Gastrocnemius medialis (tissue), 4 donors: ENCODE measurements around the gene NFIC.

Experiments
- POLR2A ChIP-seq, 2 donors: fragments of 450-650 bp; IDR thresholded peaks; one replicate each; pipeline ENCODE4 v1.6.1; 2017; ENCODE audit warnings: antibody characterized with exemption in 2 of 2, mild to moderate bottlenecking in 2 of 2, moderate library complexity in 2 of 2
- TF ChIP-seq, protein P1 (sequence below), 5 experiments: fragments of 450-650 bp in 3 of 5; fragments of 200-600 bp in 2 of 5; sonication (generic) in 2 of 5; IDR thresholded peaks in 4 of 5; conservative IDR thresholded peaks in 1 of 5; 1 replicate in 4 of 5; 2 replicates in 1 of 5; pipeline ENCODE4 v1.5.1; 2016 to 2019; ENCODE audit warnings: antibody characterized with exemption in 5 of 5, mild to moderate bottlenecking in 3 of 5, moderate library complexity in 3 of 5

GRCh38 chr19:3340340-3340739 lies 26.0 kb upstream of the NFIC start:
- TF ChIP-seq, protein P1, sequence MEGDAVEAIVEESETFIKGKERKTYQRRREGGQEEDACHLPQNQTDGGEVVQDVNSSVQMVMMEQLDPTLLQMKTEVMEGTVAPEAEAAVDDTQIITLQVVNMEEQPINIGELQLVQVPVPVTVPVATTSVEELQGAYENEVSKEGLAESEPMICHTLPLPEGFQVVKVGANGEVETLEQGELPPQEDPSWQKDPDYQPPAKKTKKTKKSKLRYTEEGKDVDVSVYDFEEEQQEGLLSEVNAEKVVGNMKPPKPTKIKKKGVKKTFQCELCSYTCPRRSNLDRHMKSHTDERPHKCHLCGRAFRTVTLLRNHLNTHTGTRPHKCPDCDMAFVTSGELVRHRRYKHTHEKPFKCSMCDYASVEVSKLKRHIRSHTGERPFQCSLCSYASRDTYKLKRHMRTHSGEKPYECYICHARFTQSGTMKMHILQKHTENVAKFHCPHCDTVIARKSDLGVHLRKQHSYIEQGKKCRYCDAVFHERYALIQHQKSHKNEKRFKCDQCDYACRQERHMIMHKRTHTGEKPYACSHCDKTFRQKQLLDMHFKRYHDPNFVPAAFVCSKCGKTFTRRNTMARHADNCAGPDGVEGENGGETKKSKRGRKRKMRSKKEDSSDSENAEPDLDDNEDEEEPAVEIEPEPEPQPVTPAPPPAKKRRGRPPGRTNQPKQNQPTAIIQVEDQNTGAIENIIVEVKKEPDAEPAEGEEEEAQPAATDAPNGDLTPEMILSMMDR (IDR thresholded peaks at IDR 0.05 in 4 of 5, conservative IDR thresholded peaks at IDR 0.05 in 1 of 5), result no peak
- TF ChIP-seq POLR2A (IDR thresholded peaks at IDR 0.05), result no peak
